A549 (cell line): ENCODE data around the gene HDAC3.

ENCODE experiments used
- ESRRA ChIP-seq: fragments of 150-350 bp; IDR thresholded peaks from 2 replicates; pipeline ENCODE4 v1.6.1; 2014; ENCODE audit warnings: mild to moderate bottlenecking, low read length, borderline replicate concordance
- NR3C1 ChIP-seq: fragments of >200 bp; sonication (Bioruptor Twin); formaldehyde crosslinking; IDR thresholded peaks from 3 replicates; pipeline ENCODE4 v1.6.1; 2017
- RFX5 ChIP-seq: fragments of 450-650 bp; IDR thresholded peaks from 2 replicates; pipeline ENCODE4 v1.7.1; 2014; ENCODE audit warnings: antibody characterized with exemption, mild to moderate bottlenecking, moderate library complexity
- SMC3 ChIP-seq: fragments of >200 bp; sonication (Bioruptor Twin); formaldehyde crosslinking; IDR thresholded peaks from 3 replicates; pipeline ENCODE4 v1.6.1; 2018; ENCODE audit warnings: inconsistent platforms
- TF ChIP-seq, protein P1 (sequence below): fragments of >200 bp; sonication (Bioruptor Twin); formaldehyde crosslinking; IDR thresholded peaks from 3 replicates; pipeline ENCODE4 v1.5.1; 2016

DNA sequence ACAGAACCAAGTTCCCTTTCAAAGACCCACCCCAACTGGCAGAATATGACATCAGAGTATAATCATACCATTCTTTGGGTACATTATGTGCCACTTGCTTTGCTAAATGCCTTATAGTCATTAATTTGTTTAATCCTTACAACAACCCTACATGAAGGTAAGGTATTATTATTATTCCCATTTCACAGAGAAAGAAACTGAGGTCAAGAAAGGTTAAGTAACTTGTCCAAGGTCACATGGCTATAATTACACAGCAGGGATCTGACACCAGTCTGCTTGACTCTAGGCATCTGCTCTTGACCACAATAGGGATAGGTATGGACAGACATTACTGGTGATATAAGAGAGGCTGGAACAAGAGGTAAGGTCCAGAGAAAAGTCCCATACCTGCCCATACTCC, 13.3 kb upstream of the HDAC3 start:
- TF ChIP-seq, protein P1, sequence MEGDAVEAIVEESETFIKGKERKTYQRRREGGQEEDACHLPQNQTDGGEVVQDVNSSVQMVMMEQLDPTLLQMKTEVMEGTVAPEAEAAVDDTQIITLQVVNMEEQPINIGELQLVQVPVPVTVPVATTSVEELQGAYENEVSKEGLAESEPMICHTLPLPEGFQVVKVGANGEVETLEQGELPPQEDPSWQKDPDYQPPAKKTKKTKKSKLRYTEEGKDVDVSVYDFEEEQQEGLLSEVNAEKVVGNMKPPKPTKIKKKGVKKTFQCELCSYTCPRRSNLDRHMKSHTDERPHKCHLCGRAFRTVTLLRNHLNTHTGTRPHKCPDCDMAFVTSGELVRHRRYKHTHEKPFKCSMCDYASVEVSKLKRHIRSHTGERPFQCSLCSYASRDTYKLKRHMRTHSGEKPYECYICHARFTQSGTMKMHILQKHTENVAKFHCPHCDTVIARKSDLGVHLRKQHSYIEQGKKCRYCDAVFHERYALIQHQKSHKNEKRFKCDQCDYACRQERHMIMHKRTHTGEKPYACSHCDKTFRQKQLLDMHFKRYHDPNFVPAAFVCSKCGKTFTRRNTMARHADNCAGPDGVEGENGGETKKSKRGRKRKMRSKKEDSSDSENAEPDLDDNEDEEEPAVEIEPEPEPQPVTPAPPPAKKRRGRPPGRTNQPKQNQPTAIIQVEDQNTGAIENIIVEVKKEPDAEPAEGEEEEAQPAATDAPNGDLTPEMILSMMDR: no peak
- TF ChIP-seq NR3C1 (no peak), RFX5 (no peak), ESRRA (no peak), SMC3 (no peak)
